Skeletal muscle tissue (tissue), 4 donors: ENCODE results near the gene AHCY. TPM values are rescaled to one million over a fixed set of nuclear protein-coding genes. Genes with fewer than 3 reads are reported as not detected.
"Not testable (repeated sequence)": the region's sequence is repeated elsewhere in the genome, so short reads cannot be mapped to it uniquely, and the experiment has no call there.

Experiments used
- H3K27ac ChIP-seq: one replicate; pipeline ENCODE4 v1.7.0; 2013; ENCODE audit warnings: mild to moderate bottlenecking, low read depth, low read length, inconsistent platforms
- H3K27me3 ChIP-seq, 3 donors: one replicate each; pipeline ENCODE4 v1.7.0; 2013; ENCODE audit warnings: low read length in 3 of 3; ENCODE audit not compliant: control insufficient read depth in 3 of 3, insufficient read depth in 3 of 3
- H3K36me3 ChIP-seq, 3 donors: one replicate each; pipeline ENCODE4 v1.7.0; 2013; ENCODE audit warnings: low read length in 3 of 3; ENCODE audit not compliant: control insufficient read depth in 3 of 3, insufficient read depth in 3 of 3
- H3K4me1 ChIP-seq, 3 donors: one replicate each; pipeline ENCODE4 v1.7.0; 2013; ENCODE audit warnings: low read length in 3 of 3, mild to moderate bottlenecking in 3 of 3; ENCODE audit not compliant: control insufficient read depth in 3 of 3, insufficient read depth in 3 of 3
- H3K4me3 ChIP-seq, 3 donors: one replicate each; pipeline ENCODE4 v1.7.0; 2013; ENCODE audit warnings: low read length in 3 of 3
- H3K9ac ChIP-seq, 3 donors: one replicate each; pipeline ENCODE4 v1.7.0; 2013; ENCODE audit warnings: low read length in 3 of 3, mild to moderate bottlenecking in 3 of 3, moderate library complexity in 2 of 3, low read depth in 1 of 3
- H3K9me3 ChIP-seq, 3 donors: one replicate each; pipeline ENCODE4 v1.7.0; 2013; ENCODE audit warnings: low read length in 3 of 3; ENCODE audit not compliant: control insufficient read depth in 3 of 3
- total RNA-seq: library from RNA; depleted of rRNA; stranded (reverse); fragments of >200 nt; gene quantifications from one replicate; pipeline ENCODE4 v1.2.3, GENCODE V29; 2014
- donor health status: Osteomylitis.

The AHCY gene
- total RNA-seq, 1 donor from 2014 or later = 129 TPM

GRCh38 chr20:34337982-34338726 lies 35.0 kb upstream of the AHCY start:
- Histone ChIP-seq H3K4me3 (no peak overlapping the region), H3K27me3 (no peaks in the 10 kb centered on the region), H3K36me3 (no peaks in the 10 kb centered on the region), H3K9ac (no peak overlapping the region), H3K4me1 (no peaks in the 10 kb centered on the region), H3K9me3 (no peaks in the 10 kb centered on the region), H3K27ac (no peak overlapping the region)

GRCh38 chr20:34337544-34337943 lies 34.4 kb upstream of the AHCY start:
- H3K4me1 ChIP-seq = no peaks in the 10 kb centered on the region
- no peak overlapping the region for H3K9ac ChIP-seq
- no peaks in the 10 kb centered on the region for H3K36me3 ChIP-seq
- H3K27ac ChIP-seq = no peak overlapping the region
- H3K4me3 ChIP-seq = no peak overlapping the region
- no peaks in the 10 kb centered on the region for H3K27me3 ChIP-seq
- H3K9me3 ChIP-seq = no peaks in the 10 kb centered on the region

GRCh38 chr20:34334654-34335407 lies 31.7 kb upstream of the AHCY start:
- no peaks in the 10 kb centered on the region for H3K4me1 ChIP-seq
- H3K4me3 ChIP-seq = no peak overlapping the region
- no peaks in the 10 kb centered on the region for H3K27me3 ChIP-seq
- H3K9me3 ChIP-seq = no peaks in the 10 kb centered on the region
- no peak overlapping the region for H3K9ac ChIP-seq
- H3K36me3 ChIP-seq = no peaks in the 10 kb centered on the region
- H3K27ac ChIP-seq = no peak overlapping the region

GRCh38 chr20:34333786-34334185 lies 30.6 kb upstream of the AHCY start:
- Histone ChIP-seq H3K27me3 (no peaks in the 10 kb centered on the region), H3K4me1 (no peaks in the 10 kb centered on the region), H3K9ac (no peak overlapping the region), H3K36me3 (no peaks in the 10 kb centered on the region), H3K9me3 (no peaks in the 10 kb centered on the region), H3K27ac (no peak overlapping the region), H3K4me3 (no peak overlapping the region)

- Histone ChIP-seq H3K4me3 (no peak overlapping the region), H3K27me3 (no peaks in the 10 kb centered on the region), H3K9ac (no peak overlapping the region), H3K27ac (no peak overlapping the region), H3K4me1 (no peaks in the 10 kb centered on the region), H3K9me3 (no peaks in the 10 kb centered on the region), H3K36me3 (no peaks in the 10 kb centered on the region)
Measured at GRCh38 chr20:34332262-34332920, 29.2 kb upstream of the AHCY start.

- Histone ChIP-seq H3K4me1 (no peaks in the 10 kb centered on the region), H3K4me3 (no peak overlapping the region), H3K27me3 (no peaks in the 10 kb centered on the region), H3K36me3 (no peaks in the 10 kb centered on the region), H3K9ac (no peak overlapping the region), H3K9me3 (no peaks in the 10 kb centered on the region), H3K27ac (no peak overlapping the region)
Measured at GRCh38 chr20:34331838-34332237, 28.7 kb upstream of the AHCY start.

- not testable (repeated sequence) for H3K9ac ChIP-seq, H3K36me3 ChIP-seq, H3K27ac ChIP-seq, H3K9me3 ChIP-seq, H3K27me3 ChIP-seq, H3K4me1 ChIP-seq, H3K4me3 ChIP-seq
Measured at GRCh38 chr20:34330861-34331544, 27.8 kb upstream of the AHCY start.

GRCh38 chr20:34328928-34329677 lies 25.9 kb upstream of the AHCY start:
- Histone ChIP-seq H3K4me1 (no peaks in the 10 kb centered on the region), H3K9ac (no peak overlapping the region), H3K36me3 (no peaks in the 10 kb centered on the region), H3K9me3 (no peaks in the 10 kb centered on the region), H3K27me3 (peaks cover 0 to 4% (median 0%) of the 10 kb centered on the region in 3 donors), H3K27ac (no peak overlapping the region), H3K4me3 (no peak overlapping the region)

- H3K27ac ChIP-seq, H3K9me3 ChIP-seq, H3K27me3 ChIP-seq, H3K4me1 ChIP-seq, H3K36me3 ChIP-seq, H3K4me3 ChIP-seq, H3K9ac ChIP-seq: not testable (repeated sequence)
Measured at GRCh38 chr20:34328207-34328606, 25.1 kb upstream of the AHCY start.
